Body of pancreas (tissue), 4 donors: Measurements from ENCODE around the gene KRTAP10-5.

Source experiments
- POLR2A ChIP-seq, 3 donors: fragments of 450-650 bp; IDR thresholded peaks; one replicate each; pipeline ENCODE4 v1.6.1; 2016; ENCODE audit warnings: antibody characterized with exemption in 3 of 3, mild to moderate bottlenecking in 2 of 3
- TF ChIP-seq, protein P1 (sequence below), 7 experiments: fragments of 450-650 bp in 4 of 7; fragments of 200-600 bp in 3 of 7; sonication (generic) in 3 of 7; IDR thresholded peaks; one replicate each; pipeline ENCODE4 v1.5.1; 2016 to 2019; ENCODE audit warnings: antibody characterized with exemption in 7 of 7

DNA sequence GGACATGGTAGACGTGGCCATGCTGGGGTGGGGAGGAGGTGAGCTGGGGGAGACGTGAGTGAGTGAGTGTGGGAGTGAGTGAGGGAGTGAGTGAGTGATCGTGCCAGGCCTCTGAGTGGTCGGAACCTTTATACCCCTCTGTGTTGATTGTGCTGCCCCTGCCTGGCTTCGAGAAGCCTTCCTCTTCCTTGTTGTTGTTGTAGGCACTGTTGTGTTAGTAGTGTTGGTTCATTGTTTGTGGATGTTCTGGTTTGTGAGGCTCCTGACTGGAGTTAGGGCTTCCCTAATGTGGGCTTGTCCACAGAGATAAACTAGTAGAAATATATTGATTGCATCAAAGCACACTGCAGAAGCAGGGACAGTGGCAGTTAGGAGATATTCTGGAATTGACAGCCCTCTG, 21.7 kb downstream of the KRTAP10-5 start, which contains the start of gene KRTAP10-3:
- TF ChIP-seq POLR2A (IDR thresholded peaks at IDR 0.05): no peak
- TF ChIP-seq, protein P1, sequence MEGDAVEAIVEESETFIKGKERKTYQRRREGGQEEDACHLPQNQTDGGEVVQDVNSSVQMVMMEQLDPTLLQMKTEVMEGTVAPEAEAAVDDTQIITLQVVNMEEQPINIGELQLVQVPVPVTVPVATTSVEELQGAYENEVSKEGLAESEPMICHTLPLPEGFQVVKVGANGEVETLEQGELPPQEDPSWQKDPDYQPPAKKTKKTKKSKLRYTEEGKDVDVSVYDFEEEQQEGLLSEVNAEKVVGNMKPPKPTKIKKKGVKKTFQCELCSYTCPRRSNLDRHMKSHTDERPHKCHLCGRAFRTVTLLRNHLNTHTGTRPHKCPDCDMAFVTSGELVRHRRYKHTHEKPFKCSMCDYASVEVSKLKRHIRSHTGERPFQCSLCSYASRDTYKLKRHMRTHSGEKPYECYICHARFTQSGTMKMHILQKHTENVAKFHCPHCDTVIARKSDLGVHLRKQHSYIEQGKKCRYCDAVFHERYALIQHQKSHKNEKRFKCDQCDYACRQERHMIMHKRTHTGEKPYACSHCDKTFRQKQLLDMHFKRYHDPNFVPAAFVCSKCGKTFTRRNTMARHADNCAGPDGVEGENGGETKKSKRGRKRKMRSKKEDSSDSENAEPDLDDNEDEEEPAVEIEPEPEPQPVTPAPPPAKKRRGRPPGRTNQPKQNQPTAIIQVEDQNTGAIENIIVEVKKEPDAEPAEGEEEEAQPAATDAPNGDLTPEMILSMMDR (IDR thresholded peaks at IDR 0.05): no peak
